ENCODE measurements around the gene POPDC2.

Gene POPDC2

GRCh38 chr3:119697394-119697793 is 37.0 kb upstream of the POPDC2 start:
- no peak for TF ChIP-seq ZNF548 (tag by site-specific recombination; IDR thresholded peaks at IDR 0.05)
- TF ChIP-seq REPIN1 (tag by site-specific recombination; IDR thresholded peaks at IDR 0.05; ENCODE audit: low read depth) = no peak
- no peak for TF ChIP-seq ZNF571 (tag by site-specific recombination; IDR thresholded peaks at IDR 0.05)
- no peak for TF ChIP-seq ZNF645 (tag by site-specific recombination; IDR thresholded peaks at IDR 0.05)
- TF ChIP-seq ZNF529 (tag by site-specific recombination; IDR thresholded peaks at IDR 0.05; ENCODE audit: insufficient replicate concordance) = no peak
- TF ChIP-seq YY1 (tag by site-specific recombination; IDR thresholded peaks at IDR 0.05) = no peak
- TF ChIP-seq ZNF544 (tag by site-specific recombination; IDR thresholded peaks at IDR 0.05) = no peak
- TF ChIP-seq ZNF677 (tag by site-specific recombination; IDR thresholded peaks at IDR 0.05) = no peak
- no peak for TF ChIP-seq INSM2 (tag by site-specific recombination; IDR thresholded peaks at IDR 0.05)
- TF ChIP-seq ZXDB (tag by site-specific recombination; IDR thresholded peaks at IDR 0.05) = no peak
- TF ChIP-seq ZNF830 (tag by site-specific recombination; IDR thresholded peaks at IDR 0.05; ENCODE audit: low read depth) = no peak
- no peak for TF ChIP-seq ZNF169 (tag by site-specific recombination; IDR thresholded peaks at IDR 0.05)
- no peak for TF ChIP-seq ZNF350 (tag by site-specific recombination; IDR thresholded peaks at IDR 0.05)
- no peak for TF ChIP-seq ZNF558 (tag by site-specific recombination; IDR thresholded peaks at IDR 0.05)
- no peak for TF ChIP-seq ZBTB20 (tag by site-specific recombination; IDR thresholded peaks at IDR 0.05)
- TF ChIP-seq SCRT2 (tag by site-specific recombination; IDR thresholded peaks at IDR 0.05) = no peak
- no peak for TF ChIP-seq ZNF174 (tag by site-specific recombination; IDR thresholded peaks at IDR 0.05)
- no peak for TF ChIP-seq ZNF23 (tag by site-specific recombination; IDR thresholded peaks at IDR 0.05; ENCODE audit: borderline replicate concordance)
- TF ChIP-seq ZNF518A (tag by site-specific recombination; conservative IDR thresholded peaks at IDR 0.05; ENCODE audit: low read depth) = no peak
- CTCF ChIA-PET = interaction anchor here (1.2 kb wide), 1 partner anchor 17 kb away, joined by 3 read pairs; no protein-coding TSS in a partner anchor
- POLR2A ChIA-PET = no interaction called here

GRCh38 chr3:119695480-119695879 is 35.1 kb upstream of the POPDC2 start:
- H3K4me1 ChIP-seq (ENCODE audit: control insufficient read depth, insufficient read depth, low read length) = no peaks in the 10 kb centered on the region
- no peak overlapping the region for H3K4me3 ChIP-seq (ENCODE audit: low read depth, low read length)
- H3K36me3 ChIP-seq (ENCODE audit: control insufficient read depth in 2 of 2, insufficient read depth in 1 of 2, low read length in 2 of 2) = no peaks in the 10 kb centered on the region
- ChIA-PET CTCF (no interaction called here), POLR2A (no interaction called here)
- H3K9me3 ChIP-seq (ENCODE audit: control insufficient read depth, insufficient read depth, low read depth, low read length) = no peaks in the 10 kb centered on the region
- H3K27ac ChIP-seq (ENCODE audit: extremely low read depth, low read depth, low read length) = no peak overlapping the region
- TF ChIP-seq PRDM10 (tag by site-specific recombination; IDR thresholded peaks at IDR 0.05) (no peak), ZNF362 (tag by site-specific recombination; IDR thresholded peaks at IDR 0.05) (no peak), ZNF157 (tag by site-specific recombination; IDR thresholded peaks at IDR 0.05) (no peak)

More at GRCh38 chr3:119697394-119697793, 37.0 kb upstream of the POPDC2 start:
- no peaks in the 10 kb centered on the region for H3K4me1 ChIP-seq (ENCODE audit: control insufficient read depth, insufficient read depth, low read length)
- no peaks in the 10 kb centered on the region for H3K36me3 ChIP-seq (ENCODE audit: control insufficient read depth in 2 of 2, insufficient read depth in 1 of 2, low read length in 2 of 2)
- no peak overlapping the region for H3K4me3 ChIP-seq (ENCODE audit: low read depth, low read length)
- no peaks in the 10 kb centered on the region for H3K9me3 ChIP-seq (ENCODE audit: control insufficient read depth, insufficient read depth, low read depth, low read length)
- no peak overlapping the region for H3K27ac ChIP-seq (ENCODE audit: extremely low read depth, low read depth, low read length)
